NCI-H510A treated with DMSO at 0.1 percent for 48 hours (cell line): ENCODE results near the gene PKLR.
"Not testable (repeated sequence)": the region's sequence is repeated elsewhere in the genome, so short reads cannot be mapped to it uniquely, and the experiment has no call there.

Source experiments
- DNase-seq: peaks from one replicate; lab custom pipeline; 2025; lab: John Stamatoyannopoulos, UW

Gene PKLR

GRCh38 chr1:155318082-155318481, 16.8 kb upstream of the PKLR start:
- DNase-seq: no peak

GRCh38 chr1:155316922-155317321, 15.7 kb upstream of the PKLR start:
- DNase-seq: no peak

GRCh38 chr1:155313261-155313660, 12.0 kb upstream of the PKLR start:
- no peak for DNase-seq

- peak; percentile 33 for DNase-seq
Observed at GRCh38 chr1:155309423-155310021, 8.3 kb upstream of the PKLR start.

- peak; percentile 98 for DNase-seq
Observed at GRCh38 chr1:155308493-155309422, 7.5 kb upstream of the PKLR start, which contains the start of gene FDPS. FDPS (plus strand) TSS chr1:155308866; CDS start chr1:155309790, 924 bp downstream.

GRCh38 chr1:155307247-155307740, 6.1 kb upstream of the PKLR start:
- DNase-seq: no peak

- no peak for DNase-seq
Observed at GRCh38 chr1:155305881-155306391, 4.7 kb upstream of the PKLR start.

GRCh38 chr1:155304558-155305063, 3.4 kb upstream of the PKLR start:
- DNase-seq: no peak

GRCh38 chr1:155300553-155301329, 497 bp downstream of the PKLR start:
- no peak for DNase-seq

- DNase-seq: no peak
Observed at GRCh38 chr1:155300024-155300423, 1.2 kb downstream of the PKLR start.

- DNase-seq: no peak
Observed at GRCh38 chr1:155297384-155297783, 3.9 kb downstream of the PKLR start.

GRCh38 chr1:155296661-155297060, 4.6 kb downstream of the PKLR start:
- DNase-seq: no peak

GRCh38 chr1:155295942-155296267, 5.3 kb downstream of the PKLR start:
- DNase-seq: no peak

GRCh38 chr1:155295183-155295941, 5.9 kb downstream of the PKLR start:
- no peak for DNase-seq

GRCh38 chr1:155294520-155295182, 6.6 kb downstream of the PKLR start:
- DNase-seq: no peak

GRCh38 chr1:155293086-155293749, 8.0 kb downstream of the PKLR start:
- no peak for DNase-seq

GRCh38 chr1:155291006-155291405, 10.2 kb downstream of the PKLR start:
- DNase-seq: not testable (repeated sequence)

- no peak for DNase-seq
Observed at GRCh38 chr1:155287987-155288543, 13.2 kb downstream of the PKLR start.

GRCh38 chr1:155286544-155286943, 14.7 kb downstream of the PKLR start:
- DNase-seq: no peak

- no peak for DNase-seq
Observed at GRCh38 chr1:155285631-155286044, 15.6 kb downstream of the PKLR start.
